Hindlimb muscle (tissue), 1 donor: Measurements from ENCODE around the gene FAM3A. TPM values are rescaled to one million over a fixed set of nuclear protein-coding genes. Genes with fewer than 3 reads are reported as not detected.
"Not testable (repeated sequence)": the region's sequence is repeated elsewhere in the genome, so short reads cannot be mapped to it uniquely, and the experiment has no call there.

Experiments
- DNase-seq: peaks from one replicate; pipeline ENCODE4 v3.0.0-alpha.2; 2013
- polyA plus RNA-seq: library from polyadenylated mRNA; unstranded; fragments of 120-200 nt; gene quantifications from one replicate; pipeline ENCODE4 v1.2.1, GENCODE V29; 2013; ENCODE audit not compliant: insufficient read length

The FAM3A gene
- polyA plus RNA-seq: 33.9 TPM

- DNase-seq: peak; percentile 89
Measured at GRCh38 chrX:154515966-154516655, at the start of gene FAM3A. Gene FAM3A, minus strand, starts transcription at chrX:154516232. Its CDS starts 460 bp downstream, at chrX:154515772.

DNA sequence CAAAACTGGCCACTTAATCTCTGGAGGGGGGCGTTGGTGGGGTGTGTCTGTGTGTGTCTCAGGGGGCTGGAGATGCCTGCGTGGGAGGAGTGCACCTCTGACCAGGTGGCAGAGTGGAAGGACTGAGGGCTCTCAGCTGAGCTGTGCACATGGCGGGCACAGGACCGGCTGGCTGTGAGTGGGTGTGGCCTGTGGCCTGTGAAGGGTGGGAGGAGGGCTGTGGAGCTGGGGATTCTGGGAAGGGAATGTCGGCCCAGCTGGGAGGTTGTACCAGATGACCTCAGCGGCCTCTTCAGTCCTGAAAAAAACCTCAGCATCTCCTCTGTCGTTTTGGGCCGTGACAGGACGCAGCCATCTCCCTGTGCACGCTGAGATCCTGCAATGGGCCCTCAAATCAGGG, 46.3 kb upstream of the FAM3A start:
- not testable (repeated sequence) for DNase-seq

- DNase-seq: not testable (repeated sequence)
Measured at GRCh38 chrX:154560326-154560725, 44.3 kb upstream of the FAM3A start.

DNA sequence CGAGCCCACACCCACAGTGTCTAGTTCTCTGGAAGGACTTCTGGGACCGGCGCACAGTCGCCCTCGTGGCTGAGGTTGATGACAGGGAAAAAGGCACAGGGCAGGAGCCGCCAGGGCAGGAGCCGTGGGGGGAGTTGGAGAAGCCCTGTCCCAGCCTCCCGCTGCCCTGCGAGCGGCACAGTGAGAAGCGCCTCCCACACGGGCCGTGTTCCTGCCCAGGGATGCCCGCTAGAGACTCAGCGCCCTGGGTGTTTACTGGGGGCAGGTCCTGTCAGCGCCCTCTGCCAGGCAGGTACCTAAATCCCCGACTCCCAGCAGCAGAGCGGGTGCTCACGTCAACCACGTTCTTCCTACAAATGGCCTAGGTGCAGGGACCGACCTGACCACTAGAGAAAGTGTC, 42.9 kb upstream of the FAM3A start:
- not testable (repeated sequence) for DNase-seq

GRCh38 chrX:154558060-154558690, 42.1 kb upstream of the FAM3A start:
- DNase-seq: not testable (repeated sequence)

- not testable (repeated sequence) for DNase-seq
Measured at GRCh38 chrX:154552112-154552806, 36.2 kb upstream of the FAM3A start.

DNA sequence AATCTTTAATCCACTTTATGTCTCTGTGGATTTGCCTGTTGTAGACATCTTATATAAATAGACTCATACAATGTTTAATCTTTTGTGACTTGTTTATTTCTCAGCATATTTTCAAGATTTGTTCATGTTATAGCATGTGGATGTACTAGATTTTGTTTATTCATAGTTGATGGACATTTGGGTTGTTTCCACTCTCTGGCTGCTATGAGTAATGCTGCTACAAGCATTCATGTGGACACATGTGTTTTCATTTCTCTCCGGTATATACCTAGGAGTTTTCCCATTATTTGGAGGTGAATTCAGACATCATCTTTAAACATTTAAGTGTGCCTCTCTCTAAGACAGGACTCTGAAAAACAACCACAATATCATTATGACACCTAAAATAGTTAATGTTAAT, 33.7 kb upstream of the FAM3A start:
- DNase-seq: no peak

- no peak for DNase-seq
Measured at GRCh38 chrX:154548028-154548316, 31.9 kb upstream of the FAM3A start.

- peak; percentile 91 for DNase-seq
Measured at GRCh38 chrX:154547245-154548027, 31.4 kb upstream of the FAM3A start, which contains the start of gene IKBKG. Gene IKBKG, plus strand, starts transcription at chrX:154547620. Its CDS starts 4,383 bp downstream, at chrX:154552003.

GRCh38 chrX:154546354-154547244, 30.6 kb upstream of the FAM3A start, which contains the start of gene G6PD:
Gene G6PD, minus strand, starts transcription at chrX:154546846. Its CDS starts 691 bp downstream, at chrX:154546155.
- peak; percentile 69 for DNase-seq

- DNase-seq: no peak
Measured at GRCh38 chrX:154545673-154546274, 29.7 kb upstream of the FAM3A start.

GRCh38 chrX:154542723-154543424, 26.8 kb upstream of the FAM3A start:
- DNase-seq: no peak

DNA sequence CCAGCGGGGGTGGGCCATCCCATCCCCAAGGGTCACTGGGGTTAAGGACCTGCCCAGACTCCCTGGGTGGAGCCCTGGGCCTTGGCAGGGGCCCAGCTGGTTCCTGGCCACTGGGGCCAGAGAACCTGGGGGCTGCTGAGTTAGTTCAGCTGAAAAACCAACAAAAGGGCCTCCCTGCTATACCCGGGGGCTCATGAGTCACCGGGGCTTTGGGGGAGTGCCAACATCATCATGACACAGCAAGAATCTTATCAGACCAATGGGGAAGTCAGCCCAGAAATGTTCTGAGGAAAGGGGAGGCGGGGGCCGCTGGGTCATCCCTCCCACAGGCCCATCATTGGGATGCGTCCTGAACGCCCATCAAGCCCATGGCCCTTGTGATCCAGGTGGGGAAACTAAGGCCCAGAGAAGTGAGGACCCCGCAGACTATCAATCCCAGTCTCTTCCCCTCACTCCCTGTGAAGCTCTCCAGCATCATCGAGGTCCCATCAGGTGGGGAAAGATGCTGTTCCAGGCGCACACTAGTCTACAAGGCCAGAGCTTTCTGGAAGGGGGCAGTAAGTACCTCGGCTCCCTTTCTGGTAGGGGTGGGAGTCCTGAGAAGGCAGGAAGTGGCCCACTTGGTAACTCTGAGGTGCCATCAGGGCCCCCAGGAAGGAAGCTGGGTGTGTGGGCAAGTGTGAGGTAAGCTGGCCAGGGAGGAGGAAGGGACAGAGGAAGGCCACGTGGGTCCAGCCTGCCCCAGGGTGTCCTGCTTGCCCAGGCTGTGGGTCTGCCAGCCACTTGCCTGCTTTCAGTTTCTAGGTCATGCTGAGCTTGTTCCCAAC, 26.1 kb upstream of the FAM3A start:
- no peak for DNase-seq

GRCh38 chrX:154541589-154541895, 25.5 kb upstream of the FAM3A start:
- no peak for DNase-seq

GRCh38 chrX:154540897-154541535, 25.0 kb upstream of the FAM3A start:
- no peak for DNase-seq

DNA sequence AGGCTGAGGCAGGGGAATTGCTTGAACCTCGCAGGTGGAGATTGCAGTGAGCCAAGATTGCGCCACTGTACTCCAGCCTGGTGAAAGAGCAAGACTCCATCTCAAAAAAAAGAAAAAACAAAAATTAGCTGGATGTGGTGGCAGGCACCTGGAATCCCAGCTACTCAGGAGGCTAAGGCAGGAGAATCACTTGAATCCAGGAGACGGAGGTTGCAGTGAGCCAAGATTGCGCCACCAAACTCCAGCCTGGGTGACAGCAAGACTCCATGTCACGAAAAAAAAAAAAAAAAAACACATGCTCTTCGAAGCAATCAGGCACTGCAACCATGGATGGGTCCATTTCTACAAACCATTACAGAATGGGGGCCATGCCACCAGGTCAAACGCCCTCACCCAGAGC, 24.3 kb upstream of the FAM3A start:
- DNase-seq: not testable (repeated sequence)

- no peak for DNase-seq
Measured at GRCh38 chrX:154539077-154539476, 23.0 kb upstream of the FAM3A start.

GRCh38 chrX:154535892-154536291, 19.9 kb upstream of the FAM3A start:
- no peak for DNase-seq
